ENCODE measurements around the gene CPOX.
"Not testable (repeated sequence)": the region's sequence is repeated elsewhere in the genome, so short reads cannot be mapped to it uniquely, and the experiment has no call there.

Gene CPOX

GRCh38 chr3:98564282-98565005 lies 29.0 kb downstream of the CPOX start:
- DNase-seq (ENCODE audit: low read depth in 4 of 4, low spot score in 1 of 4): no peak

DNA sequence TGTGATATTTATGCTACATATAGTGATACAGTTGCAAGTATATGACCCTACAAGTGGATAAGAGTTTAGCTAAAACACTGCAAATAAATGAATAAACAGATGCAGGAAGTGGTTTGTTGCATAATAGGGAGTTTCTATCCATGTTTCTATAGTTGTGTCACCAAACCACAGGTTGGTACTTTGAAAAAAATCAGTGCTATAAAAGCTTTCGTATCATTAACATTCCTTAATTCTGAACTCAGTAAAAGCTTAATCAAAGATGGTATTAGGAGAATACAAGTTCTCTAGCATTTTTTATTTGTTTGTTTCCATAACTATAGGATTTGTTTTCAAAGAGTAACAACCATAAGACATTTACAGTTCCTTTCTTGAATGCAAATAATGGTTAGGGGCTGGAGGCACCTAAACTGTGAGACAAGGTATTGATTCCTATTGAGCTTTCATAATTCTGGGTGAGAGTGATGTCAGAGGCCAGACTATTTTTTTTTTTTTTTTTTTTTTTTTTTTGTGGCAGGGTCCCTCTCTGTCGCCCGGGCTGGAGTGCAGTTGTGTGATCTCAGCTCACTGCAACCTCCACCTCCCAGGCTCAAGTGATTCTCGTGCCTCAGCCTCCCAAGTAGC lies 29.6 kb downstream of the CPOX start:
- no peak for DNase-seq (ENCODE audit: low read depth in 4 of 4, low spot score in 1 of 4)

DNA sequence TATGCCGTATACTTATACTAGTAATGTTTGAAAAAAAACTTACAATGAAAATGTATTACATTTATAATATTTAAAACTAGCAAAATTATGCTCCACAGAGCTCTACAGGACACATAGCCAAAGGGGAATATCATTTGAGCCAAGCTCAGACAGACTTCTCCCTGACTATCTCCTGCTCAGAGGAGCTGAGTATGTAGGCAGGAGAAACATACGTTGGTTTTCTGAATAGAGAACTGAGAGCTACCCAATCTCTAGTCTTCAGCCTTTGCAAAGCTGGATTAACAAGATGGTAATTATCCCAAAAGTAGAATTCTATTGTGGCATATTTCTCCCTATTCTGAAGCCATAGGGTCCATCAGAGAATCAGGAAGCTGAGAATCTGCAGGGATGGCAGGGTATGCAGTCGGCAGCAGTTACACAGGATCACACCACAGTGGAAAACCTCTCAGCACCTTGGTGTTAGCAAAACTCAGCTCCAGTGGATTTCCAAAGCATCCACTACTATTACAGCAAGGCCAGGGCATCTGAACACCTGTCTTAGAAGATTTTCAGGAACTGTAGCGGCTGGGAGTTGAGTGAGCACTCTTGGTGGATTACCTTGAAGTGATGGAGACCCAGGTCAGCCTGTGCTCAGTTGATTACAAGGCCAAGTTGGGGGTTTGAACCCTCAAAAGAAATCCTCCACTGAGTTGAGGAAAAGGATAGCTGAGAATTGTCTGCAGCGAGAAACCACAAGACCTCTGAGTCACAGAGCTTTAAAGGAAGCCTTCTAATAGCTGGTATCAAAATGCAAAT lies 31.5 kb downstream of the CPOX start:
- DNase-seq (ENCODE audit: low read depth in 4 of 4, low spot score in 1 of 4): no peak

DNA sequence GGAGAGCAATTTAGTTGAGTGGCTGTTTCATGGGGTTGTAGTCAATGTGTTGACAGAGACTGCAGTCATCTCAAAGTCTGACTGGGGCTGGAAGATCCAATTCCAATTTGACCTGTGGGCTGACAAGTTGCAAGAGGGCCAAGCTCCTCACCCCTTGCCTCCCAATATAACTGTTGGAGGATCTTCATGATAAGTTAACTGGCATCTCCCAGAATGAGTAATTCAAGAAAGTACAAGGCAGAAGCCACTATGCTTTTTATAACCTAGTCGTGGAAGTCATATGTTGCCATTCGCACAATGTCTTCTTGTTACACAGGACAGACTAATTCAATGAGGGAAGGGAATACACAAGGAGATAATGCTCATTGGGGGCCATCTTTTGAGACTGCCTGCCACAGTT lies 32.5 kb downstream of the CPOX start:
- DNase-seq (ENCODE audit: low read depth in 4 of 4, low spot score in 1 of 4): no peak

DNA sequence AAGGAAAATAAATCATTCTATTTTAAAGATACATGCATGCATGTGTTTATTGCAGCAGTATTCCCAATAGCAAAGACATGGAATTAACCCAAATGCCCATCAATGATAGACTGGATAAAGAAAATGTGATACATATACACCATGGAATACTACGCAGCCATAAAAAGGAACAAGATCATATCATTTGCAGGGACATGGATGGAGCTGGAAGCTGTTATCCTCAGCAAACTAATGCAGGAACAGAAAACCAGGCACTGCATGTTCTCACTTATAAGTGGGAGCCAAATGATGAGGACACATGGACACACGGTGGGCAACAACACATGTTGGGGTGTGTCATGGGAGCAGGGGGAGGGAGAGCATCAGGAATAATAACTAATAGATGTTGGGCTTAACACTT lies 33.6 kb downstream of the CPOX start:
- DNase-seq (ENCODE audit: low read depth in 4 of 4, low spot score in 1 of 4): not testable (repeated sequence)

GRCh38 chr3:98558100-98558827 lies 35.1 kb downstream of the CPOX start:
- DNase-seq (ENCODE audit: low read depth in 4 of 4, low spot score in 1 of 4): no peak

- DNase-seq (ENCODE audit: low read depth in 4 of 4, low spot score in 1 of 4): peak in 1 of 4 experiments; percentile 30
Observed at GRCh38 chr3:98557324-98558010, 35.9 kb downstream of the CPOX start.

- DNase-seq (ENCODE audit: low read depth in 4 of 4, low spot score in 1 of 4): peak; percentile 30 to 64 (median 48)
Observed at GRCh38 chr3:98556164-98557130, 37.0 kb downstream of the CPOX start.

GRCh38 chr3:98555025-98555379 lies 38.4 kb downstream of the CPOX start:
- no peak for DNase-seq (ENCODE audit: low read depth in 4 of 4, low spot score in 1 of 4)

GRCh38 chr3:98554580-98554979 lies 38.8 kb downstream of the CPOX start:
- DNase-seq (ENCODE audit: low read depth in 4 of 4, low spot score in 1 of 4): no peak

GRCh38 chr3:98553753-98554152 lies 39.7 kb downstream of the CPOX start:
- no peak for DNase-seq (ENCODE audit: low read depth in 4 of 4, low spot score in 1 of 4)

- no peak for DNase-seq (ENCODE audit: low read depth in 4 of 4, low spot score in 1 of 4)
Observed at GRCh38 chr3:98553021-98553563, 40.3 kb downstream of the CPOX start.

DNA sequence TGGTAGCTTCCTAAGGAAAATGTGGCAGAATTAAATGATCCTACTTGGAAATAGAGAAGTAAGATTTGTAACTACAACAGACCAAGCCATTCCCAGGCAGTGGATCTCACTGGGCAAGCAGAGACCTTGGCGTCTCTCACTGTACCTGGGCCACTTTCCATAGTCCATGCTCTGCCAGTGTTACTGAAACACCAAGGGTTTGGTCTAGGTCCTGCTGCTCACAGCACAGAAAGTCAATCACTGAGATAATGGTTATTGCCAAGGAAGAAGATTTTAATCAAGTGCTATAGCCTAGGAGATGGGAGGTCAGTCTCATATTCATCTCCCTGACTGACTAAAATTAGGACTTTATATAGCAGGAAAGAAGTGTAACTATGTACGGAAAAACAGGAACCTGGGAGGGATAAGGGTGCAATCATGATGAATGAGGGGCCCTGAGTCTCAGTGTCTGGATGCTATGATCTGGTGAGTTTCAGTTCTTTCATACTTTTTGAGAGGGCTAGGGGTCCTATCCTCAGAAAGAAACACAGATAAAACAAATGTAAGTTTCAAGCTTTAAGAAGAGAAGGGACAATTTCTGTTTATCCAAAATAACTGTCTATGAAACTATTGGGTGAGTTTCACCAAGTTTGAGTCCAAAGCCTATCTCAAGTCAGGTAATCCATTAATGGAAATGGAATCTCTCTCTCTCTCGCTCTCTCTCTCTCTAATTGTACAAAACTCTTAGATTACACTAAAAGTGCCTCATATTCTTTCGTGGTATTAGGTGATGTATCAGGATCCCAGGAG lies 41.0 kb downstream of the CPOX start:
- no peak for DNase-seq (ENCODE audit: low read depth in 4 of 4, low spot score in 1 of 4)

- no peak for DNase-seq (ENCODE audit: low read depth in 4 of 4, low spot score in 1 of 4)
Observed at GRCh38 chr3:98551754-98552153, 41.7 kb downstream of the CPOX start.

DNA sequence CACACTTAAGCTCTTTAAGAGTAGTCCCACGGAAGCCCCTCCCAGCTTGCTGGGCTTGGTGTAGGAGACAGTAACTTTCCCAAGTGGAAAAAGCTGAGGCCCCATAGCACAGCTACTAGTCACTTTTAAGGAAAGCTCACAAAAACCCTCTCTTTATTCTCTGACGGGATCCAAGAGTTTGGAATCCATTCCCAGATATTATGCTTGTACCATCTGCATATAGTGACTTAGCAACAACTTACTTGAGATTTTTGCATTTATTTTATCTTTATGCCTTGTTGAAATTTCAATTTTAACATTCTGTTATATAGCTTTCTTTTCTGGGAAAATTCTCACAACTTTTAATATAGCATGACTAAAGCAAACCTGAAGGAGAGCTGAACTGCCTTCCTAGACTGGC lies 42.2 kb downstream of the CPOX start:
- DNase-seq (ENCODE audit: low read depth in 4 of 4, low spot score in 1 of 4): no peak

DNA sequence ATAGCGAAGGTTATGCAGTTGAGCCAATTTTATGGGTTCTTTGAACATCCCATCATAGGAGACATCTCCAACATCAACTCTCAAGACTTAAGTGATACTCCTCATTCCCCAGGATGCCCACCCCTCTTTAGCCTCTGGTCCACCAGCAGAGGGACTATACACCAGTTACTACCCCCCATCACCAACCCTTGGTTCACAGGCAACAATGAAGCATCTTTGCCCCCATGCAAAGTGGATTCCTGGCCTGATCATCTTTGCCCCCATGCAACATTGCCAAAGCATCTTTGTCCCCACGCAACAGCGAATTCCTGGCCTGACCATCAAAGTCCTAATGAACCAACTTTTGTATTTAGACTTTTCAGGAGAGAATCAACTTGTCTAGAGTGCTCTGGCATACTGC lies 42.6 kb downstream of the CPOX start:
- DNase-seq (ENCODE audit: low read depth in 4 of 4, low spot score in 1 of 4): no peak

DNA sequence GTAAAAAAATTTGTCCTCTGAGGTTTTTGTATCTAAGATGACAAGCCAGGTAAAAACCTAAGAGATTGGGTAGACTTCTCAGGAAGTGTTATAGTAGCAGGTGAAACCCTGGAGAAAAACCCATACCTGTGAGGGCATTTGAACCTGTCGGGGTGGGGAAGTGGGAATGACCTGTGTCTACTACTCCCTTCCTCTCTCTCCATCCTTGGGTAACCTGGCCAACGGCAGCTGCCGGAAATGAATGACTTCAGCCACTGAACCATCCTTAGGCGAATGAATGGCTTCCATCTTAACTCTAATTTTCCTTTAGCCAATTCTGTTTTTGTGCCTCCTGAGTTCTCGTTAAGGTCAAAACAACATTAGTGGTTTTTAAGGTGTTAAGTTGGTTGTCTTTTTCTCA lies 44.9 kb downstream of the CPOX start:
- DNase-seq (ENCODE audit: low read depth in 4 of 4, low spot score in 1 of 4): no peak

DNA sequence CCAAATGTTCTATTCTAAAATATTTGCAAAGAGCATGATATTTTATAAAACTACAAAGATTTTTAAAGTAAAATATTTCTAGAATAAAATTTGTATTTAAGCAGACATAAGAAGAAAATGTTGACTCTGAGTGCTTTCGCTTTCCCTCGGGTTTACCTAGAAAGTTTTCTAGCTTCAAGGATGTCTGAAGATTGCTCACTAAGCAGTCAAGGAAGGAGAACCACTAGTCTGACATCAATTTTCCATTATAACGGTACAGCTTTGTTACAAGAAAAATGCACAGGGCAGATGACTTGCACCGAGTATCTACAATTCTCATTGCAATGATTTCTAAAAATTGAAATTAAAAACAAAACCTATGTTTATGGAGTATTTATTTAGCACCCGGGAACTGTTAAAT lies 47.5 kb downstream of the CPOX start:
- DNase-seq (ENCODE audit: low read depth in 4 of 4, low spot score in 1 of 4): no peak

- no peak for DNase-seq (ENCODE audit: low read depth in 4 of 4, low spot score in 1 of 4)
Observed at GRCh38 chr3:98542623-98543022, 50.8 kb downstream of the CPOX start.

All from stimulated activated CD4-positive, alpha-beta T cell treated with anti-CD3 and anti-CD28 coated beads, Interleukin-1b, Interleukin-23, amount 100 ng/mL, for 24 hours (primary cell).